ENCODE measurements around the gene PADI6.

The PADI6 gene

GRCh38 chr1:17409391-17409811 lies 37.4 kb downstream of the PADI6 start:
- H3K4me3 ChIP-seq (ENCODE audit: insufficient read depth, low read length, poor library complexity, severe bottlenecking): no peak overlapping the region
- H3K4me2 ChIP-seq (ENCODE audit: low read depth, low read length, poor library complexity, severe bottlenecking): no peak overlapping the region
- H3K9ac ChIP-seq (ENCODE audit: low read length): no peak overlapping the region
- H2AFZ ChIP-seq (ENCODE audit: low read depth, low read length, severe bottlenecking): no peak overlapping the region
- H4K20me1 ChIP-seq (ENCODE audit: low read depth, low read length): peaks cover 4% of the 10 kb centered on the region; the same call in 1 of the 2 replicates
- peaks cover 20% of the 10 kb centered on the region; the same call in 1 of the 2 replicates for H3K36me3 ChIP-seq (ENCODE audit: low read length)
- H3K79me2 ChIP-seq (ENCODE audit: insufficient read depth, low read length): no peaks in the 10 kb centered on the region
- H3K9me2 ChIP-seq (replicated peaks; ENCODE audit: insufficient read depth, low read length): no peaks in the 10 kb centered on the region
- TF ChIP-seq CTCF (IDR thresholded peaks at IDR 0.05; ENCODE audit: insufficient read depth, low read length, poor library complexity, severe bottlenecking): no peak
- H3F3A ChIP-seq (ENCODE audit: insufficient read depth): no peaks in the 10 kb centered on the region
- H3K27me3 ChIP-seq (ENCODE audit: low read length): no peaks in the 10 kb centered on the region
- H3K27ac ChIP-seq (ENCODE audit: low read depth, low read length): no peak overlapping the region
- no peaks in the 10 kb centered on the region for H3K9me3 ChIP-seq (ENCODE audit: insufficient read depth, low read length)

GRCh38 chr1:17412093-17412870 lies 40.3 kb downstream of the PADI6 start:
- Histone ChIP-seq H3K9me2 (replicated peaks; ENCODE audit: insufficient read depth, low read length) (no peaks in the 10 kb centered on the region), H3K9me3 (ENCODE audit: insufficient read depth, low read length) (no peaks in the 10 kb centered on the region), H3K36me3 (ENCODE audit: low read length) (peaks cover 41% of the 10 kb centered on the region; the same call in 1 of the 2 replicates), H4K20me1 (ENCODE audit: low read depth, low read length) (peaks cover 4% of the 10 kb centered on the region; the same call in 1 of the 2 replicates), H3K27ac (ENCODE audit: low read depth, low read length) (no peak overlapping the region), H3K27me3 (ENCODE audit: low read length) (no peaks in the 10 kb centered on the region), H3F3A (ENCODE audit: insufficient read depth) (no peaks in the 10 kb centered on the region), H3K79me2 (ENCODE audit: insufficient read depth, low read length) (no peaks in the 10 kb centered on the region), H3K4me3 (ENCODE audit: insufficient read depth, low read length, poor library complexity, severe bottlenecking) (no peak overlapping the region), H2AFZ (ENCODE audit: low read depth, low read length, severe bottlenecking) (no peak overlapping the region), H3K9ac (ENCODE audit: low read length) (no peak overlapping the region), H3K4me2 (ENCODE audit: low read depth, low read length, poor library complexity, severe bottlenecking) (no peak overlapping the region)
- TF ChIP-seq CTCF (IDR thresholded peaks at IDR 0.05; ENCODE audit: insufficient read depth, low read length, poor library complexity, severe bottlenecking): no peak
- TF ChIP-seq EZH2phosphoT487 (conservative IDR thresholded peaks at IDR 0.05; ENCODE audit: low read length): no peak

- H3K4me3 ChIP-seq (ENCODE audit: insufficient read depth, low read length, poor library complexity, severe bottlenecking): no peak overlapping the region
- H3K79me2 ChIP-seq (ENCODE audit: insufficient read depth, low read length): no peaks in the 10 kb centered on the region
- no peak overlapping the region for H3K9ac ChIP-seq (ENCODE audit: low read length)
- TF ChIP-seq EZH2phosphoT487 (conservative IDR thresholded peaks at IDR 0.05; ENCODE audit: low read length) (no peak), CTCF (IDR thresholded peaks at IDR 0.05; ENCODE audit: insufficient read depth, low read length, poor library complexity, severe bottlenecking) (no peak)
- no peaks in the 10 kb centered on the region for H3K9me2 ChIP-seq (replicated peaks; ENCODE audit: insufficient read depth, low read length)
- H2AFZ ChIP-seq (ENCODE audit: low read depth, low read length, severe bottlenecking): no peak overlapping the region
- H3K27ac ChIP-seq (ENCODE audit: low read depth, low read length): no peak overlapping the region
- H3F3A ChIP-seq (ENCODE audit: insufficient read depth): no peaks in the 10 kb centered on the region
- H4K20me1 ChIP-seq (ENCODE audit: low read depth, low read length): peaks cover 10% of the 10 kb centered on the region; the same call in 1 of the 2 replicates
- no peaks in the 10 kb centered on the region for H3K27me3 ChIP-seq (ENCODE audit: low read length)
- H3K9me3 ChIP-seq (ENCODE audit: insufficient read depth, low read length): no peaks in the 10 kb centered on the region
- no peak overlapping the region for H3K4me2 ChIP-seq (ENCODE audit: low read depth, low read length, poor library complexity, severe bottlenecking)
- H3K36me3 ChIP-seq (ENCODE audit: low read length): peaks cover 47% of the 10 kb centered on the region; the same call in 1 of the 2 replicates
These were observed 42.0 kb downstream of the PADI6 start for GRCh38 chr1:17414022-17414421.

All from SU-DHL-6 (cell line).